NCI-H2227 (cell line): ENCODE measurements around the gene DNAJC16.
"Not testable (repeated sequence)": the region's sequence is repeated elsewhere in the genome, so short reads cannot be mapped to it uniquely, and the experiment has no call there.

ENCODE experiments used
- DNase-seq: peaks from one replicate; lab custom pipeline; 2025; ENCODE audit not compliant: unreplicated experiment; lab: John Stamatoyannopoulos, UW

DNAJC16 gene

GRCh38 chr1:15506831-15507230, 19.8 kb upstream of the DNAJC16 start:
- no peak for DNase-seq

GRCh38 chr1:15507278-15507677, 19.4 kb upstream of the DNAJC16 start:
- DNase-seq: no peak

GRCh38 chr1:15508700-15509487, 17.8 kb upstream of the DNAJC16 start:
- no peak for DNase-seq

- DNase-seq: no peak
These were observed 17.1 kb upstream of the DNAJC16 start for GRCh38 chr1:15509586-15509985.

- DNase-seq: no peak
These were observed 15.8 kb upstream of the DNAJC16 start for GRCh38 chr1:15510611-15511405.

GRCh38 chr1:15513192-15513591, 13.5 kb upstream of the DNAJC16 start:
- no peak for DNase-seq

GRCh38 chr1:15513919-15514318, 12.7 kb upstream of the DNAJC16 start:
- DNase-seq: no peak

GRCh38 chr1:15514557-15514956, 12.1 kb upstream of the DNAJC16 start:
- DNase-seq: not testable (repeated sequence)

GRCh38 chr1:15515022-15515663, 11.5 kb upstream of the DNAJC16 start:
- no peak for DNase-seq

- DNase-seq: no peak
These were observed 7.0 kb upstream of the DNAJC16 start for GRCh38 chr1:15519625-15520024.

- not testable (repeated sequence) for DNase-seq
These were observed 5.3 kb upstream of the DNAJC16 start for GRCh38 chr1:15521206-15521906.

- DNase-seq: no peak
These were observed 4.1 kb upstream of the DNAJC16 start for GRCh38 chr1:15522551-15522950.

GRCh38 chr1:15523104-15524020, 3.3 kb upstream of the DNAJC16 start:
- peak; percentile 22 for DNase-seq

GRCh38 chr1:15524021-15524282, 2.7 kb upstream of the DNAJC16 start, which contains the start of gene CASP9:
Gene CASP9 (minus strand): TSS chr1:15524215. CDS start chr1:15524200, 15 bp downstream.
- no peak for DNase-seq

GRCh38 chr1:15524283-15525049, 2.2 kb upstream of the DNAJC16 start:
- peak; percentile 99 for DNase-seq

- no peak for DNase-seq
These were observed 1.3 kb upstream of the DNAJC16 start for GRCh38 chr1:15525050-15526020.

- DNase-seq: no peak
These were observed 593 bp upstream of the DNAJC16 start for GRCh38 chr1:15526021-15526489.

GRCh38 chr1:15531003-15531402, 4.4 kb downstream of the DNAJC16 start:
- no peak for DNase-seq
